GM04503 (cell line): ENCODE data around the gene HIPK4.
"Not testable (repeated sequence)": the region's sequence is repeated elsewhere in the genome, so short reads cannot be mapped to it uniquely, and the experiment has no call there.

Source experiments
- DNase-seq: peaks from one replicate; pipeline ENCODE4 v3.0.0-alpha.2; 2012; ENCODE audit warnings: low read depth

HIPK4 gene

DNA sequence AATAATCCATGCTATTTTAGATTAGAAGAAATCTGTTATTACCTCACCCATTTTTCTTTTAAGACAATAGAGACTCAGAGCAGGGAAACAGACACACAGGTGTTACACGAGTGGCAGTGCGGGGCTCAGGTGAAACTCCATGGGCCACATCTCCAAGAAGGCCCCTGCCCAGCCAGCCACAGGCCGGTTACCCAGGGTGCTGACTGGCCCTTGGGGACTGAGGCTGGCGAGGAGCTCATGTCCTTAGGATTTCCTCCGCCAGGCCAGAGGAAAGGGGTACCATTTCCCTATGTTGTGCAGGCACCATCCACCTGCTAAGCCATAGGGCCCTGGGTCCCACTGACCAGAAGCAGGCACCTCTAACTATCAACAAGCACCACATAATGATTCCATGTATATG is 52.4 kb downstream of the HIPK4 start:
- DNase-seq: no peak

- DNase-seq: no peak
Observed at GRCh38 chr19:40337107-40337506, 52.9 kb downstream of the HIPK4 start.

DNA sequence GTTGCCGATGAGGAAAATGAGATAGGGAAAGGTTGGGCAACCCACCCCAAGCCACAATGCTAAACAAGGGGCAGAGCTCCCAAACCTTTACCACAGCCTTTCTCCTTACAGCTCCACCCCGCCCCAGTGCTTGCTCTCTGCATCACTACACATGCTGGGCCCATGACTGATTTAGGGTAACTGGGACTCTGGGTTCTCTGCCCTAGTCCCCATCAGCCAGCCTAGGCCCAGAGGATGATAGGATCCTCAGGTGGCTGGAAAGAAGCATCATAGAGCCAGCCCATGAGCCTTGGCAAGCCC is 53.4 kb downstream of the HIPK4 start:
- DNase-seq: no peak

GRCh38 chr19:40335855-40336600 is 54.0 kb downstream of the HIPK4 start:
- no peak for DNase-seq

- no peak for DNase-seq
Observed at GRCh38 chr19:40335101-40335500, 54.9 kb downstream of the HIPK4 start.

GRCh38 chr19:40333083-40333482 is 56.9 kb downstream of the HIPK4 start:
- DNase-seq: not testable (repeated sequence)

DNA sequence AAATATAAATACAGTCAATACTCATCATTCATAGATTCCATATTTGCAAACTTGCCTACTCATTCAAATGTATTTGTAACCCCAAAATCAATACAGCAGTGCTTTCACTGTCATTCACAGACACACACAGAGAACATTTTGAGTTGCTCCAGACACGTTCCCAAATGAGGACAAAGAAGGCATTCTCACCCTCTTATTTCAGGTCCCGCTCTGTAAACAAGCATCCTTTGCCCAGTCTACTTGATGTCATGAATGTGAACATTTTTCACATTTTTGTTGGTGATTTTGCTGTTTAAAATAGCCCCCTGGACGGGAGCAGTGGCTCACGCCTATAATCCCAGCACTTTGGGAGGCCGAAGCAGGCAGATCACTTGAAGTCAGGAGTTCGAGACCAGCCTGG is 57.3 kb downstream of the HIPK4 start:
- DNase-seq: no peak

DNA sequence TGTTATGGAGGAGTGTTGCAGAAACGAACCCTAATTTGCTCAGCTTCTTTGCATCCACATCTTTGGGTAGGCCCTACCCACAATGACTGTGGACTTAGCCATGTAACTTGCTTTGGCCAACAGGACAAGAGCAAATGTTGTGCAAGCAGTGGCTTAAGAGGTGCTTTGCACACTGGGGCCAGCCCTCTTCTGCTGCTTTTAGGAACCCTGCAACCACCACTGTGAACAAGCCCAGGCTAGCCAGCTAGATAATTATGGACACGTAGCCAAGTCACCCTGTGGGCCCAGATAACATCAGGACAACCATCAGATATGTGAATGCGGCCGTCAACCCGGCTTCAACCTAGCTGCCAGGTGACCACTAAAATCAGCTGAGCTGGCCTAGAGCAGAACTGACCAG is 58.9 kb downstream of the HIPK4 start:
- no peak for DNase-seq
